Ascending aorta (tissue), 2 donors: Measurements from ENCODE around the gene PAOX. TPM values are rescaled to one million over a fixed set of nuclear protein-coding genes. Genes with fewer than 3 reads are reported as not detected.
A peak's percentile ranks its signal among the peaks of the same experiment; 100 is the strongest.

ENCODE experiments used
- DNase-seq, 2 donors: peaks; one replicate each; pipeline ENCODE4 v3.0.0-alpha.2; 2019; ENCODE audit warnings: low spot score in 2 of 2
- H3K27ac ChIP-seq, 2 donors: fragments of 200-600 bp; sonication (generic); one replicate each; pipeline ENCODE4 v1.5.1; 2016 to 2017; ENCODE audit warnings: mild to moderate bottlenecking in 1 of 2
- H3K27me3 ChIP-seq: fragments of 200-600 bp; sonication (generic); one replicate; pipeline ENCODE4 v1.5.1; 2017
- H3K36me3 ChIP-seq, 2 donors: fragments of 200-600 bp; sonication (generic); one replicate each; pipeline ENCODE4 v1.5.1; 2016
- H3K4me1 ChIP-seq, 2 donors: fragments of 200-600 bp; sonication (generic); one replicate each; pipeline ENCODE4 v1.5.1; 2016 to 2017; ENCODE audit warnings: mild to moderate bottlenecking in 1 of 2
- H3K4me3 ChIP-seq, 2 donors: fragments of 200-600 bp; sonication (generic); one replicate each; pipeline ENCODE4 v1.5.1; 2016 to 2017; ENCODE audit warnings: mild to moderate bottlenecking in 1 of 2
- H3K9me3 ChIP-seq, 2 donors: fragments of 200-600 bp; sonication (generic); one replicate each; pipeline ENCODE4 v1.5.1; 2016
- intact Hi-C: fragments of 100-400 bp; cut with DNase I; formaldehyde crosslinking; loops from one replicate; pipeline ENCODE4 v1.15.1; 2023
- total RNA-seq: library from RNA; depleted of rRNA; stranded (reverse); fragments of >200 nt; gene quantifications from one replicate; pipeline ENCODE4 v1.1.0, GENCODE V29; 2016
- TF ChIP-seq, protein P1 (sequence below), 3 experiments: fragments of 200-600 bp in 2 of 3; fragments of 450-650 bp in 1 of 3; sonication (generic) in 2 of 3; IDR thresholded peaks; one replicate each; pipeline ENCODE4 v1.5.1; 2016 to 2019; ENCODE audit warnings: antibody characterized with exemption in 3 of 3, mild to moderate bottlenecking in 1 of 3, moderate library complexity in 1 of 3

PAOX gene
- total RNA-seq, 1 donor from 2014 or later = 1.4 TPM

DNA sequence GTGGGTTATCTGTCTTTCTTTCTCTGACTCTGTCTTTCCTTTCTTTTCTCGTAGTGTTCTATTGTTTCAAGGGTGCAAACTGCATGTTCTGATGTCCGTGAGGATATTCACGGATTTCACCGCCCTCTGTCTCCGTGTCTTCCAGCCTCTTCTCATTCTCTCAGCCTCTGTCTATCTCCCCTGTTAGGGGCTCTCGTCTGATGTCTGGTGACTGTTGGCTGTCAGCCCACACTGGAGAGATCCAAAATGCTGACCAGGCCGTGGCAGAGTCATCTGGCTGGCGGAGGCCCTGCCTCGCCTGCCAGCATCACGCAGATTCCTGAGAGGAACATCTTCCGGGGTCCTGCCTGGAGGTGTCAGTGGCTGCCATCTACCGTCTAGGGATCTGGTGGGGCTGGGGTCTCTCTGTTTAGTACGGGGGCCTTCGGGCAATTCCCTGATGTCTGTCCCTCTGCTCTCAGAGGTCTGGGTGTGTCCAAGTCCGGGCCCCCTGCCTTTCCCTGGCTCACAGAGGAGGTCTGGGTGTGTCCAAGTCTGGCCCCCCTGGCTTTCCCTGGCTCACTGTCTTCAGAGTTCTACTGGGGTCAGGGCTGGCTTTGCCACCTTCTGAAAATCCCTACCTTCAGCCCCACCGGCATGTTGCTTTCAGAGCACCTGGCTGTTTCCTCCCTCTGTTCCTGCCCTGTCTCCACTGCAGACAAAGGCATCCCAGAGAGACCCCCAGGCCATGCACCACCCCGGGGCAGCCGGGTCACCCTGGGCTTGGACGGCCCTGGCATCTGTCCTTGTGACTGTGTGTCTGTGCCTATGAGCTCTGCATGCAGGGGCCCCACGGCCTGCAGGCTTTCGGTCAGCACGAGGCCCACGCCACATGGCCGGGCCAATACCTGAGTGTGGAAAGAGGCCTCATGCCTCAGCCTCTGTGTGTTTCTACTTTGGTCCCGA is 60.7 kb downstream of the PAOX start:
- peaks cover 0 to 3% of the 10 kb centered on the region in 2 donors for H3K9me3 ChIP-seq
- peak in 1 of 2 donors; percentile 53 for DNase-seq

DNA sequence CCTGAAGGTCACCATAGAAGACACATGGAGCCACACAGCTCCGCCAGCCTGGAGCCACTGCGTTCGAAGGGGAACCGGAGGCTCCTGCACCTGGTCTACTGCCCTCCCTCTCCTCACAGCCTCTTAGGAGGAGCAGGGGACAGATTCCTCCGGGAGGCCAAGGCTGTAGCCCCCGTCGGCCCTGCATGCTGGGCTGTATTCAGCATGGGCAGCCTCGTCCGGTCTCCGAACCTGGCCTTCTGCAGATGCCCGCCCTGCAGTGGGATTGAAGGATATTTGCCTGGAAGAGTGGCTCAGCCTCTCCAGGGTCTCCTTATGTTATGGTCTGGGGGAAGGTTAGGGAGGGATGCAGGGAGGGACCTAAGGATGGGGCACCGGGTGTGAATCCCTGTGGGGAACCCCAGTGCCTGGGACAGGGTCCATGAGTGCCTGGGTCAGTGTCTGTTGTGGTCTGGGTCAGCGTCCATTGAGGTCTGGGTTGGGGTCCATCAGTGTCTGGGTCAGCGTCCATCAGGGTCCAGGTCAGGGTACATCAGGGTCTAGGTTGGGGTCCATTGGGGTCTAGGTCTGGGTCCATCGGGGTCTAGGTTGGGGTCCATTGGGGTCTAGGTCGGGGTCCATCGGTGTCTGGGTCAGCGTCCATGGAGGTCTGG is 61.7 kb downstream of the PAOX start:
- Histone ChIP-seq H3K27ac (no peak overlapping the region), H3K36me3 (no peaks in the 10 kb centered on the region), H3K27me3 (no peaks in the 10 kb centered on the region), H3K9me3 (peaks cover 5 to 7% of the 10 kb centered on the region in 2 donors), H3K4me3 (no peak overlapping the region), H3K4me1 (no peaks in the 10 kb centered on the region)
- DNase-seq = no peak
- intact Hi-C loops = no loop called here
- TF ChIP-seq, protein P1, sequence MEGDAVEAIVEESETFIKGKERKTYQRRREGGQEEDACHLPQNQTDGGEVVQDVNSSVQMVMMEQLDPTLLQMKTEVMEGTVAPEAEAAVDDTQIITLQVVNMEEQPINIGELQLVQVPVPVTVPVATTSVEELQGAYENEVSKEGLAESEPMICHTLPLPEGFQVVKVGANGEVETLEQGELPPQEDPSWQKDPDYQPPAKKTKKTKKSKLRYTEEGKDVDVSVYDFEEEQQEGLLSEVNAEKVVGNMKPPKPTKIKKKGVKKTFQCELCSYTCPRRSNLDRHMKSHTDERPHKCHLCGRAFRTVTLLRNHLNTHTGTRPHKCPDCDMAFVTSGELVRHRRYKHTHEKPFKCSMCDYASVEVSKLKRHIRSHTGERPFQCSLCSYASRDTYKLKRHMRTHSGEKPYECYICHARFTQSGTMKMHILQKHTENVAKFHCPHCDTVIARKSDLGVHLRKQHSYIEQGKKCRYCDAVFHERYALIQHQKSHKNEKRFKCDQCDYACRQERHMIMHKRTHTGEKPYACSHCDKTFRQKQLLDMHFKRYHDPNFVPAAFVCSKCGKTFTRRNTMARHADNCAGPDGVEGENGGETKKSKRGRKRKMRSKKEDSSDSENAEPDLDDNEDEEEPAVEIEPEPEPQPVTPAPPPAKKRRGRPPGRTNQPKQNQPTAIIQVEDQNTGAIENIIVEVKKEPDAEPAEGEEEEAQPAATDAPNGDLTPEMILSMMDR (IDR thresholded peaks at IDR 0.05) = no peak

More for the DNA sequence above, 60.7 kb downstream of the PAOX start:
- H3K27me3 ChIP-seq = no peaks in the 10 kb centered on the region
- H3K27ac ChIP-seq = no peak overlapping the region
- H3K4me1 ChIP-seq = no peaks in the 10 kb centered on the region
- no peaks in the 10 kb centered on the region for H3K36me3 ChIP-seq
- no peak overlapping the region for H3K4me3 ChIP-seq
- intact Hi-C loops = no loop called here
- TF ChIP-seq, protein P1 (IDR thresholded peaks at IDR 0.05) = no peak

Other genes starting within 250 kb of the PAOX start
- gene KNDC1, start 219.0 kb upstream of the PAOX start, total RNA-seq = 0.21 TPM
- gene UTF1, start 149.0 kb upstream of the PAOX start, total RNA-seq = not detected
- 1.5 TPM for gene VENTX, start 141.4 kb upstream of the PAOX start, total RNA-seq
- 21.4 TPM for gene ADAM8, start 102.4 kb upstream of the PAOX start, total RNA-seq
- 72.4 TPM for gene TUBGCP2, start 70.4 kb upstream of the PAOX start, total RNA-seq
- 51.8 TPM for gene ZNF511, start 70.3 kb upstream of the PAOX start, total RNA-seq
- not detected for gene CALY, start 42.4 kb upstream of the PAOX start, total RNA-seq
- gene PRAP1, start 31.9 kb upstream of the PAOX start, total RNA-seq = not detected
- gene FUOM, start 21.2 kb upstream of the PAOX start, total RNA-seq = 38.5 TPM
- 68.0 TPM for gene ECHS1, start 5.9 kb upstream of the PAOX start, total RNA-seq
- gene MTG1, start 14.9 kb downstream of the PAOX start, total RNA-seq = 37.8 TPM
- not detected for gene SPRN, start 45.4 kb downstream of the PAOX start, total RNA-seq
- 4.8 TPM for gene SCART1, start 74.7 kb downstream of the PAOX start, total RNA-seq
- gene CYP2E1, start 148.1 kb downstream of the PAOX start, total RNA-seq = 11.9 TPM
- gene SYCE1, start 186.3 kb downstream of the PAOX start, total RNA-seq = not detected
- not detected for gene FRG2B, start 247.5 kb downstream of the PAOX start, total RNA-seq